GM23248 (cell line): Measurements from ENCODE around the gene TLNRD1.

ENCODE experiments used
- EZH2 ChIP-seq: fragments of 200-600 bp; sonication (generic); IDR thresholded peaks from 2 replicates; pipeline ENCODE4 v1.6.1; 2018; ENCODE audit warnings: antibody characterized with exemption, mild to moderate bottlenecking; ENCODE audit not compliant: insufficient read depth, poor library complexity, severe bottlenecking
- EZH2phosphoT487 ChIP-seq: fragments of 200-600 bp; sonication (generic); IDR thresholded peaks from 2 replicates; pipeline ENCODE4 v1.6.1; 2018; ENCODE audit warnings: antibody characterized with exemption, moderate library complexity, mild to moderate bottlenecking, low read depth; ENCODE audit not compliant: insufficient read depth

DNA sequence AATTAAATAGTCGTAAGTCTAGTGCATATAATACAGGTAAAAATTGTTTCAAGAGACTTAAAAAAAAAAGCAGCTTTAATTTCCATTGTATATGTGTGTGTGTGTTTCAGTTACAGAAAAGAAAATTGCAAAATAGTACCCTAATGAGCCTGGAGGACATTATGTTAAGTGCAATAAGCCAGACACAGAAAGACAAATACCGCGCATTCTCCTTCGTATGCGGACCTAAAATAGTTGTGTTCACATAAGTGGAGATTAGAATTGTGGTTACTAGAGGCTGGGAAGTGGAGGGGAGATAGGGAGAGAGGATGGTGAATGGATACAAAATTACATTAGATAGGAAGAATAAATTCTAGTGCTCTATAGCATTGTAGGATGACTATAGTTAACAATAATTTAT lies 14.7 kb upstream of the TLNRD1 start:
- TF ChIP-seq EZH2phosphoT487 (no peak), EZH2 (no peak)
